A673 (cell line): ENCODE results near the gene GPM6B.

Experiments
- CTCF ChIP-seq: fragments of 300-800, 200-600 bp; sonication (generic); conservative IDR thresholded peaks from 2 replicates; pipeline ENCODE4 v1.5.1; 2017; ENCODE audit warnings: low read depth, mild to moderate bottlenecking, antibody characterized with exemption, low read length, moderate library complexity, mixed read lengths
- EZH2 ChIP-seq: fragments of 200-600 bp; sonication (generic); IDR thresholded peaks from 2 replicates; pipeline ENCODE4 v1.6.1; 2017; ENCODE audit warnings: borderline replicate concordance, low read depth, mild to moderate bottlenecking, mixed read lengths, antibody characterized with exemption, low read length; ENCODE audit not compliant: poor library complexity, severe bottlenecking

- no peak for TF ChIP-seq CTCF
- TF ChIP-seq EZH2 = no peak
Observed at GRCh38 chrX:13741695-13742094, 75.2 kb downstream of the GPM6B start.
